PC-3 (cell line): ENCODE data around the gene SLC22A4. TPM values are rescaled to one million over a fixed set of nuclear protein-coding genes. Genes with fewer than 3 reads are reported as not detected.
A peak's percentile ranks its signal among the peaks of the same experiment; 100 is the strongest.

Experiments used
- ATAC-seq: fragments of 200-7000 bp; cut with Tn5 transposase; 2 replicates; pipeline ENCODE4 v1.9.1; 2020; ENCODE audit warnings: mild to moderate bottlenecking, moderate library complexity
- BruUV-seq: library from RNA; stranded (reverse); fragments of 400-500 nt; replicated peaks from 2 replicates; lab custom pipeline; 2021; lab: Mats Ljungman, UMichigan
- CTCF ChIA-PET: fragments of 300-600 bp; sonication (Branson Sonifier 250); formaldehyde crosslinking; loops from one replicate; lab custom pipeline; 2022; ENCODE audit warnings: antibody characterized with exemption; lab: Charles Lee
- POLR2A ChIA-PET: fragments of 300-600 bp; sonication (Branson Sonifier 250); formaldehyde crosslinking; loops from one replicate; lab custom pipeline; 2022; ENCODE audit warnings: antibody characterized with exemption; ENCODE audit not compliant: unreplicated experiment; lab: Charles Lee
- DNase-seq: peaks from one replicate; pipeline ENCODE4 v3.0.0-alpha.2; 2015
- H2AFZ ChIP-seq: fragments of 300-600 bp; sonication (generic); 2 replicates; pipeline ENCODE4 v1.6.0; 2016; ENCODE audit warnings: antibody characterized with exemption, low read length
- H3F3A ChIP-seq: fragments of 300-600 bp; sonication (generic); one replicate; pipeline ENCODE4 v1.6.0; 2017; ENCODE audit warnings: antibody characterized with exemption, low read length, control low read depth, mild to moderate bottlenecking; ENCODE audit not compliant: unreplicated experiment
- H3K27ac ChIP-seq: fragments of 300-600 bp; sonication (generic); 2 replicates; pipeline ENCODE4 v1.5.1; 2016; ENCODE audit warnings: mild to moderate bottlenecking, low read length
- H3K27me3 ChIP-seq: fragments of 300-600 bp; sonication (generic); 2 replicates; pipeline ENCODE4 v1.6.1; 2016; ENCODE audit warnings: low read length, mixed read lengths
- H3K36me3 ChIP-seq: fragments of 300-600 bp; sonication (generic); 2 replicates; pipeline ENCODE4 v1.6.1; 2016; ENCODE audit warnings: low read depth, mixed run types, low read length, mixed read lengths
- H3K4me1 ChIP-seq: fragments of 300-600 bp; sonication (generic); 2 replicates; pipeline ENCODE4 v1.5.1; 2016; ENCODE audit warnings: low read length; ENCODE audit not compliant: insufficient read depth
- H3K4me2 ChIP-seq: fragments of 300-600 bp; sonication (generic); 2 replicates; pipeline ENCODE4 v1.6.0; 2016; ENCODE audit warnings: low read length
- H3K4me3 ChIP-seq: fragments of 300-600 bp; sonication (generic); 2 replicates; pipeline ENCODE4 v1.5.1; 2016; ENCODE audit warnings: mild to moderate bottlenecking, low read length, mixed read lengths
- H3K79me2 ChIP-seq: fragments of 300-600 bp; sonication (generic); 2 replicates; pipeline ENCODE4 v1.6.1; 2017; ENCODE audit warnings: low read length, mixed read lengths
- H3K9ac ChIP-seq: fragments of 300-600 bp; sonication (generic); 2 replicates; pipeline ENCODE4 v1.6.0; 2016; ENCODE audit warnings: mild to moderate bottlenecking, low read length
- H3K9me2 ChIP-seq: fragments of 300-600 bp; sonication (generic); replicated peaks from 2 replicates; pipeline ENCODE4 v1.6.1; 2016; ENCODE audit warnings: mixed run types, low read length, mixed read lengths
- H3K9me3 ChIP-seq: fragments of 300-600 bp; sonication (generic); 2 replicates; pipeline ENCODE4 v1.6.1; 2016; ENCODE audit warnings: low read length, mixed read lengths
- H4K20me1 ChIP-seq: fragments of 300-600 bp; sonication (generic); 2 replicates; pipeline ENCODE4 v1.6.1; 2016; ENCODE audit warnings: low read length, mixed read lengths
- EZH2 ChIP-seq: fragments of 300-600 bp; sonication (generic); IDR thresholded peaks from one replicate; pipeline ENCODE4 v1.6.1; 2017; ENCODE audit warnings: antibody characterized with exemption, mild to moderate bottlenecking, low read length; ENCODE audit not compliant: unreplicated experiment
- EZH2phosphoT487 ChIP-seq: fragments of 300-600 bp; sonication (generic); IDR thresholded peaks from 2 replicates; pipeline ENCODE4 v1.6.1; 2018; ENCODE audit warnings: mild to moderate bottlenecking, antibody characterized with exemption, low read length, borderline replicate concordance
- intact Hi-C: fragments of 100-400 bp; cut with micrococcal nuclease; formaldehyde crosslinking; loops from 2 replicates; pipeline ENCODE4 v1.9.0; 2023
- total RNA-seq: library from RNA; depleted of rRNA; stranded (reverse); fragments of >200 nt; gene quantifications from 2 replicates; pipeline ENCODE4 v1.2.3, GENCODE V29; 2014
- TF ChIP-seq, protein P1 (sequence below): fragments of 300-600 bp; sonication (generic); conservative IDR thresholded peaks from 2 replicates; pipeline ENCODE4 v1.5.1; 2017; ENCODE audit warnings: antibody characterized with exemption, low read depth, mild to moderate bottlenecking, low read length

The SLC22A4 gene
- total RNA-seq, 1 experiment from 2014 or later = 3.4 TPM

DNA sequence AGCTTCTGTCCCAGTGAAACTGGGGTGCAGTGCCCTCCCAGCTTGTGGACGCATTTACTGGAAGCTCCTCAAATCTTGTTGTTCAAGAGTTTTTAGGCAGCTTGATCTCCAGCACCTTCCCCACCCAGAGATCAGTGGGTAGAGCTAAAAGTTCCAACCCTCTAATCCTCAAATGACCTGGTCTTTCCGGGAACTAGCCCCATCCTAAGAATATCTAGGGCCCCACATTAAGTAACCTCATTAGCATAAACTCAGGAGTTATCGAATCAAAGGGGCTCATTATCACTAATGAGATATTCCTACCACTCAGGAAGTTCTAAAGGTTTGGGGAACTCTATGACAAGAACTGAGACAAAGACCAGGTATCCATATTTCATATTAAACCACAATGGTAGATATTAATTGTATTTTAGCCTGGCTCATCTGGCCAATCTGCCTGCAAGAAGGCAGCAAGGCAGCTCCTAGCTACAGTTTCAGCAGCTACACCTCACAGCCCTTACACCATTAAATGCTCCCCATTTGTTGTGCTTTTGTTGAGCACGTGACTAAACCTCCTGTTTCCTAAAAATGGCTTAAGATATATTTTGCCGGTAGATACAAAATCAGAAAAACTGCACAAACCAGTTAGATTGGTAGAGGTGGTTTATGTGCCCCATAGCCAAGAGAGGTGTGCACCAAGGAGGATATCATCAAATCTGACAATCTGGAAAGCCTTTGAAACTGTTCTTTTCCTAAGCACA lies 50.8 kb downstream of the SLC22A4 start:
- H4K20me1 ChIP-seq = no peaks in the 10 kb centered on the region
- intact Hi-C loops = no loop called here
- no peaks in the 10 kb centered on the region for H3K9me3 ChIP-seq
- no peak overlapping the region for H2AFZ ChIP-seq
- no peaks in the 10 kb centered on the region for H3K9me2 ChIP-seq
- H3K4me1 ChIP-seq = no peaks in the 10 kb centered on the region; the same call in 1 of the 2 replicates
- ChIA-PET POLR2A (no interaction called here), CTCF (no interaction called here)
- DNase-seq (peak; percentile 45), ATAC-seq (no peak)
- no peaks in the 10 kb centered on the region for H3K27me3 ChIP-seq
- H3F3A ChIP-seq = no peaks in the 10 kb centered on the region
- H3K27ac ChIP-seq = no peak overlapping the region
- TF ChIP-seq, protein P1, sequence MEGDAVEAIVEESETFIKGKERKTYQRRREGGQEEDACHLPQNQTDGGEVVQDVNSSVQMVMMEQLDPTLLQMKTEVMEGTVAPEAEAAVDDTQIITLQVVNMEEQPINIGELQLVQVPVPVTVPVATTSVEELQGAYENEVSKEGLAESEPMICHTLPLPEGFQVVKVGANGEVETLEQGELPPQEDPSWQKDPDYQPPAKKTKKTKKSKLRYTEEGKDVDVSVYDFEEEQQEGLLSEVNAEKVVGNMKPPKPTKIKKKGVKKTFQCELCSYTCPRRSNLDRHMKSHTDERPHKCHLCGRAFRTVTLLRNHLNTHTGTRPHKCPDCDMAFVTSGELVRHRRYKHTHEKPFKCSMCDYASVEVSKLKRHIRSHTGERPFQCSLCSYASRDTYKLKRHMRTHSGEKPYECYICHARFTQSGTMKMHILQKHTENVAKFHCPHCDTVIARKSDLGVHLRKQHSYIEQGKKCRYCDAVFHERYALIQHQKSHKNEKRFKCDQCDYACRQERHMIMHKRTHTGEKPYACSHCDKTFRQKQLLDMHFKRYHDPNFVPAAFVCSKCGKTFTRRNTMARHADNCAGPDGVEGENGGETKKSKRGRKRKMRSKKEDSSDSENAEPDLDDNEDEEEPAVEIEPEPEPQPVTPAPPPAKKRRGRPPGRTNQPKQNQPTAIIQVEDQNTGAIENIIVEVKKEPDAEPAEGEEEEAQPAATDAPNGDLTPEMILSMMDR = no peak
- no peak for TF ChIP-seq EZH2
- TF ChIP-seq EZH2phosphoT487 = no peak
- H3K36me3 ChIP-seq = no peaks in the 10 kb centered on the region
- no peak overlapping the region for H3K4me2 ChIP-seq
- no peak overlapping the region for H3K4me3 ChIP-seq
- H3K79me2 ChIP-seq = no peaks in the 10 kb centered on the region
- no peak overlapping the region for H3K9ac ChIP-seq
- BruUV-seq = no TSS peak

- DNase-seq (no peak), ATAC-seq (no peak)
- POLR2A ChIA-PET = no interaction called here
- H3K9ac ChIP-seq = no peak overlapping the region
- H3K4me1 ChIP-seq = no peaks in the 10 kb centered on the region
- H3K36me3 ChIP-seq = no peaks in the 10 kb centered on the region
- H3K79me2 ChIP-seq = no peaks in the 10 kb centered on the region
- BruUV-seq = no TSS peak
- CTCF ChIA-PET = no interaction called here
- no peaks in the 10 kb centered on the region for H3K27me3 ChIP-seq
- TF ChIP-seq EZH2phosphoT487 (no peak), EZH2 (no peak)
- TF ChIP-seq, protein P1 = no peak
- H3K4me3 ChIP-seq = no peak overlapping the region
- H3K9me2 ChIP-seq = no peaks in the 10 kb centered on the region
- intact Hi-C loops = no loop called here
- no peaks in the 10 kb centered on the region for H3K9me3 ChIP-seq
- no peak overlapping the region for H3K27ac ChIP-seq
- H3F3A ChIP-seq = no peaks in the 10 kb centered on the region
- no peak overlapping the region for H3K4me2 ChIP-seq
- no peak overlapping the region for H2AFZ ChIP-seq
- H4K20me1 ChIP-seq = no peaks in the 10 kb centered on the region
Measured at GRCh38 chr5:132353486-132353995, 59.3 kb downstream of the SLC22A4 start.
